GM18520 (cell line): Measurements from ENCODE around the gene ZCCHC14.

Experiments used
- ATAC-seq: cut with Tn5 transposase; IDR thresholded peaks from one replicate; pipeline ENCODE4 v1.9.1; 2021; ENCODE audit not compliant: unreplicated experiment

Gene ZCCHC14

DNA sequence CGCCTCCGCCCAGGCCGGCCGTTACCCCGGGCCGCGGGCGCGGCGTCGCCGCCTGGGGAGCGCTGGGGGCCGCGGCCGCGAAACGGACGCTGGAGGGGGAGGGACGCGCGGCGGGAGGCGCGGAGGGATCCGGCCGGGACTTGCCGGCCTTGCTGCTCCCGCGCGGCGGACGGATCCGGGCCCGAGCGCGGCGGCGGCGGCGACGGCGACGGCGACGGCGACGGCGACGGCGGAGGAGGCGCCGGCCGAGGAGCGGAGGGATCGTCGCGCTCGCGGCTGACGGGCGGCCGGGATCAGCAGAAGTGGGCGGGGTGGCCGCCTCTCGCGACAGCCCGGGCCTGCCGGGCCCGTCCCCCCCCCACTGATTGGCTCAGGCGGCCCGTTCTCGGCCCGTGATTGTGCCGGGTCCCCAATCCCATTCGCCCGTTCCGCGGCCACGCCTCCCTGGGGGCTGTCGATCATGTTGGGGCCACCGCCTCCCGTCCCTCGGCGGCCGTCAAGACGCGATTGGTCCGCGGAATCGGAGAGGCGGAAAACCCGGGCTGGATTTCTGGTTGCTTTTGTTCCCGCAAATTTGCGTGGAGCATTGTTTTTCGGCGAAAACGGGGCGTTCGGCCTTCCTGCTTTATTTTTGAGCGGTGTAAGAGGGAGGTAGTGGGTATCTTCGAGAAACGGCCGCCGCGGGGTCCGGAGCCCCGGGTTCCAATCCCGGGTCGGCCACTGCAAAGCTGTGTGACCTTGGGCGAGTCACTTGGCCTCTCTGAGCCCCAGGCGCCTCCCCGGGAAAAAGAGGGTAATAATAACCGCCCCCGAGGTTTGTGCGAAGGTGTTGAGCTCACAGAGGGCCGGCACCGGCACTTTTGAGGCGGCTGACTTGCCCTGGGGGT is at the start of gene ZCCHC14:
Gene ZCCHC14 (minus strand): TSS at position 304 of the 887 bp plus-strand sequence. CDS start 786 bp downstream, outside the sequence.
- ATAC-seq = peak; percentile 52

DNA sequence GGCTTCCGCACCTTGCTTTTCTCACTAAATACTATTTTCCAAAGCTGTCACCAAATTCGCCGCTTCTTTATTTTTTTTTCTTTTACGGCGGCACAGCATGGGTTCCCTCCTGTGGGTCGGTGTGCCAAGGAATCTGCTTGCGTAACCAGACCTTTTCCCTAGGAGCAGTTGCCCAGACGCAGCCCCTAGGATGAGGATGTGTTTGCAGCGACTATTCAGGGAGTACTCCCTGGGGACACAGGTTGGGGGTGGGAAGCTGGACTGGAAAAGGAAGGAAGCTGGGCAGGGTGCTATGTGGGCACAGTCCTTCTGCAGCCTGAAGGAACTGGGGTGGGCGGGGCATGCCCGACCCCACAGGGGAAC is 49.0 kb upstream of the ZCCHC14 start:
- ATAC-seq = no peak

DNA sequence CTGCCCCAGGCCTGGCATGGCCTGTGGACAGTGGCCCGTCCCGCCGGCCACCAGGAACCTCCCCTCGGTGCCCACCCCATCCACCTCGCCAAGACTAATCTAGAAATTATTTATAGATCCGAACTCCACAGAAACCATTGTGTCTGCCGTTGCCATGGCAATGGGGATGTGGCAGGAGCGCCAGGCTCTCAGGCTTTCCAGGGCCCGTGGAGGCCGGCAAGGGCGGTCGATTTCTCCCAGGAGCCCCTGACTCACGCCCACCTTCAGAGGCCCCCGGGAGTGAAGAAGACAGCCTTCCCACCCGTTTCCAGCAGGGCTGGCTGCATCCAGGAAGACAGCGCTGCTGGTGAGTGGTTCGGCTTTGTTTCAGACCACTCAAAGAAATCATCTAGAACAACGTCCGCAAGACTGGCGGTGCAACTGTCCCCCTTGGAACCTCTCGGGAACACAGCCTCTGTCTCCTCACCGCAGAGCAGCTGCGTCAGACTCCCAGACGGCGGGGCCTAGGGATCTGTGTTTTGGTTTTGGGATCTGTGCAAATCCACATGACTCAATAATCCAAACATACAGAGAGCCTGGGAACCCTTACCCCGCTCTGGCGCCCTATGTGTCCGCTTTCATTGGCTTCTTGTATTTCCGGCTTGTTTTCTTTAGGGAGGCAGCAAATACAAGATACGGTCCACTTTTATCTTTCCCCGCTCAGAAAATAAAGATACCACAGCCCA is 48.5 kb upstream of the ZCCHC14 start:
- no peak for ATAC-seq

DNA sequence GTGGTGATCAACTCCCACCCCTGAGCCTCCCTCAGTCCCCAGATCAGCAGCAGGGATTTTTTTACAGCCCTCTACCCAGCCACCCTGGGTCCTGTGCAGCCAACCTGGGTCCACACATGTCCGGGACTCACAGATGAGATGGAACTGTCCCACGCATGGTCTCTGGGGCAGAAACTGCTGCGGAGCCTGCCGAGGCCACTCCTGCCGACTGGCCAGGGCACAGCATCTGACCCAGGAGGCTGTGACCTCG is 48.0 kb upstream of the ZCCHC14 start:
- no peak for ATAC-seq

DNA sequence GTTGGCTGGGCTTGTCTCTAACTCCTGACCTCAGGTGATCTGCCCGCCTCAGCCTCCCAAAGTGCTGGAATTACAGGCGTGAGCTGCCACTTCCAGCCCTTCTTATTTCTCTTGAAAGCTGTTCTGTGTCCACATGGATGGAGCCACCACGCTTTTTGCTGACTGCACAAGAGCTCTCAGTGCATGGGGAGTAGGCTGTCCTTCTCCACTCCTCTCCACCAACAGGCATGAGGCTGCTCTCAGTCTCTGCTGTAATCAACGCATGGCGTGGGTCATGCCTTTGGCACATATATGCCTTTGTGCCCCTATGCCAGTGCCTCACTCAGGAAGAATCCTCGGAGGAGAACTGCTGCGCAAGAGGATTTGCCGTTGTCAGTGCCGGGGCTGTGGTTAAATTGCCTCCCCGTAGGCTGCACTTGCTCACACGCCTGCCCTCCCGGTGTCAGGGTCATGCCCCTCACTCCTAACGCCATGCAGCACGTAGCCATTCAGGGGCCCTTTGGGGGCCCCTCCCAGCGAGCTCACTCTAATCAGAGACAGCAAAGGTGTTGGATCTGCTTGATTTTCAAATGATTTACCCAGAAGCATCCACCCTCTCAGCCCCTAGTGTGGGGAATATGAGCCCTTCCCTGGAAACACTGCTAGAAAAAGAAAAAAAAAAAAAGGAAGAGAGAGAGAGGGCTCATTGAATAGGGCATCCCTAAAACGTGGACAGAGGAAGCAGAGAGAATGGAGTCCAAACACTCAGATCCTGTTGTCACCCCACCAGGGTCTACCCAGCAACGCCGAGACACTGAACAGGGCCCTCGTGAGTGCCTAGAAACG is 47.5 kb upstream of the ZCCHC14 start:
- ATAC-seq = no peak

DNA sequence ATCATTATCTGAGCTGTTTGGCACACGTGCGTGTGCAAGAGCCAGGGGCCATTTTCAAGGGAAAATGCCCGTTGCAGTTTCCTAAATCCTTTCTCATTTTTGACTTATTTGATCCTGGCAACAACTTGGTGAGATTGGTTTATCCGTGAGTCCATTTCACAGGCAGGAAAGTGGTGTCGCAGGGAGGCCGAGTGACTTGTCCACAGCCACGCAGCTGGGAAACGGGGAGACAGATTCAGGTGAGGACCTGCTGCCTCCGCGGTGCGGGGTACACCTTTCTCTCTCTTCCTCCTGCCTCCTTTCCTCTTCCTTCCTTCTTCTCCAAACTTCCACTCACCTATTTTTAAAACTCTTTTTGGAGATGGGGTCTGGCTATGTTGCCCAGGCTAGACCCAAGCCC is 46.3 kb upstream of the ZCCHC14 start:
- ATAC-seq = no peak

DNA sequence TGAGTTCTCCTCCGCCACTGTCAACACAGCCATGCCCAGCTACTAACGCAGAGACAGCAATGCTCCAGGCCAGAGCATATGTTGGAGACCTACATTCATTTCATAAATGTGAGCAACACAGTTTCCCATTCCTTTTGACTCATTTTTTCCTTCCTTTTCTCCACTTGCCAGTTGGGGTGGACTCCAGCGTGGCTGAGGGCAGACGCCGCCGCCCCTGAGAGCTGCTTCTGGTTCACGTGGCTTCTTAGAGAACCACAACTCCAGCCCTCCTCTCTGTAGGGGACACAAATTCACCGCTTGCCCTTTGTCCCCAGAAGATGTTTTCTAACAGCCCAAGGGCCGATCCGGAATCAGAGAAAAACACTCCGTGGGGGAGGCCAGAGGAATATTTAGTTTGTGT is 45.8 kb upstream of the ZCCHC14 start:
- ATAC-seq = no peak

DNA sequence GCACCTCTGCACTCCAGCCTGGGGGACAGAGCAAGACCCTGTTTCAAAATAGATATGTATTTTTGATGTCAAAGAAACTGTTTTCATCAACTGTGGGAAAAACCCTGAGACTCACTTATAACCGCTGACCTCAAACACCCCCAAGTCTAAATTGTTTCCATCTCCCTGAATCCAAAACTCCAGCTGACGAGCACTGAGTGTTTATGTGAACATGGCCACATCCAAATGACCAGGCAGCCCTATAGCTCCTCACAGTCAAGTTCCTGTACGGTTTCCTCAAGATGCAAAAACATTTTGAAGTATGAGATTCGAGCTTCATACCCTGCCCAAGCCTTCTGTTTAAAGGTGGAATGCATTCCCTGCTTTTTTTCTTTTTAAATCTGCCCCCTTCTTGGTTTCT is 45.3 kb upstream of the ZCCHC14 start:
- ATAC-seq = no peak

DNA sequence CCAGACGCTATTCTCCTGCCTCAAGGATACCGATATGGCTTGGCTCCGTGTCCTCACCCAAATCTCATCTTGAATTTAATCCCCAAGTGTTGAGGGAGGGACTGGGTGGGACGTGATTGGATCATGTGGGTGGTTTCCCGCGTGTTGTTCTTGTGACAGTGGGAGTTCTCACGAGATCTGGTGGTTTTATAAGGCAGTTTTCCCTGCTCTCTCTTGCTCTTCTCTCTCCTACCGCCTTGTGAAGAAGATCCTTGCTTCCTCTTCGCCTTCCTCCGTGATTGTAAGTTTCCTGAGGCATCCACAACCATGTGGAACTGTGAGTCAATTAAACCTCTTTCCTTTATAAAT is 43.9 kb upstream of the ZCCHC14 start:
- no peak for ATAC-seq

DNA sequence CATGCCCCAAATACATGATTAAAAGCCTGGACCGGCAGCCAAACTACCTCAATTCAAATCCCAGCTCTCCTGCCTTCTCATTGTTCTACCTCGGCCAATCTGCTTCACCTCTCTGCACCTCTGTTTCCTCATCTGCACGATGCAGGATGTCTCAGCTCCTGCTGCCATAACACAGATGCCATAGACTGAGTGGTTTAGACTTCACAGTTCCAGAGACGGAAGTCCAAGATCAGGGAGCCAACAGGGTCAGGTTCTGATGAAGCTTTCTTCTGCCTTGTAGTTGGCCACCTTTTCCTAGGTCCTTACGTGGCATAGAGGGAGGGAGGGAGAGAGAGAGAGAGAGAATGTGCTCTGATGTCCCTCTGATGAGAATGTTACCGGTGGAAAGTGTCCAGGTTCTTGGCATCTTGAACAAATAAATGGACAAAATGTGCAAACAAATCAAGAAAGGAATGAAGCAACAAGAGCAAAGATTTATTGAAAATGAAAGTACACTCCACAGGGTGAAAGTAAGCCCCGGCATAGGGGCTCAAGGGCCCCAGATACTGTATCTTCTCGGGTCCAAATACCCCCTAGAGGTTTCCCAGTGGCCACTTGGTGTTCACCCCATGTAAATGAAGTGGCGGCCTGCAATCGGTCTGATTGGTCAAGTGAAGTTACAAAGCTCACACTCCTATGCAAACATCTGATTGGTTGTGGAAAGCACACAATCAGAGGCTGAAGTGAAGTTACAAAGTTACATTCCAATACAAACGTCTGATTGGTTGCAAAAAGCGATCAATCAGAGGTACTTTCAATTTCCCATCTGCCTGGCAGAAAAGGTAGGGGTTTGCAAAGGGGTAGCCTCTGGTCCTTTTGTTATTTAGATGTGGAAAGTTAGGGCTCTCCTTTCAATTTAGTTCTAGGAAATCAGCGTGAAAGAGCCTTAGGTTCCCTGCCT is 43.3 kb upstream of the ZCCHC14 start:
- no peak for ATAC-seq

DNA sequence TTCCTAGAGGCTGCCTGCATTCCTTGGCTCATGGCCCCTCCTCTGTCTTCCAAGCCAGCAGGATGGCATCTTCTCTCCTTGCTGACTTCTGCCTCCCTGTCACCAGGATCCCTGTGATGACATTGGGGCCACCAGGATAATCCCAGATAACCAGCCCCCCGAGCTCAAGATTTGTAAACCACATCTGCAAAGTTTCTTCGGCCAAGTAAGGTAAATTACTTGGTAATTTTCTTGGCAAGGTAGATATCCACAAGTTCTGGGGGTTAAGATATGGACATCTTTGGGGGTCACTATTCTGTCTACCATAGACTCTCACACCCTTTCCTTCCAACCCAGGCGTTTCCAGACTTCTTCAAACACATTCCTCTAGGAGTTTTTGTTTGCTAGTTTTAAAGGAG is 42.6 kb upstream of the ZCCHC14 start:
- no peak for ATAC-seq

DNA sequence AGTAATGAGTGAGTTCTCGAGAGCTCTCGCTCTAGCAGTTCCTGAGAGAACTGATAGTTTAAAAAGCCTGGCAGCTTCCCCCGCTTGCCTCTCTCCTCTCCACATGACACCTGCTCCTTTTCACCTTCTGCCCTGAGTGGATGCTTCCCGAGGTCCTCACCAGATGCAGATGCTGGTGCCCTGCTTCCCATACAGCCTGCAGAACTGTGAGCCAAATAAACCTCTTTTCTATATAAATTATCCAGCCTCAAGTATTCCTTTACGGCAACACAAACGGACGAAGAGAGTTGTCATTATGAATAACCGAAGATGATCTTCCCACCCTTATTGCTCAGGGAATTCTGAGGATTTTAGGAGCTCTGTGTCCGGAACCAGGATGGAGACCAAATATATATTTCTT is 41.9 kb upstream of the ZCCHC14 start:
- no peak for ATAC-seq

DNA sequence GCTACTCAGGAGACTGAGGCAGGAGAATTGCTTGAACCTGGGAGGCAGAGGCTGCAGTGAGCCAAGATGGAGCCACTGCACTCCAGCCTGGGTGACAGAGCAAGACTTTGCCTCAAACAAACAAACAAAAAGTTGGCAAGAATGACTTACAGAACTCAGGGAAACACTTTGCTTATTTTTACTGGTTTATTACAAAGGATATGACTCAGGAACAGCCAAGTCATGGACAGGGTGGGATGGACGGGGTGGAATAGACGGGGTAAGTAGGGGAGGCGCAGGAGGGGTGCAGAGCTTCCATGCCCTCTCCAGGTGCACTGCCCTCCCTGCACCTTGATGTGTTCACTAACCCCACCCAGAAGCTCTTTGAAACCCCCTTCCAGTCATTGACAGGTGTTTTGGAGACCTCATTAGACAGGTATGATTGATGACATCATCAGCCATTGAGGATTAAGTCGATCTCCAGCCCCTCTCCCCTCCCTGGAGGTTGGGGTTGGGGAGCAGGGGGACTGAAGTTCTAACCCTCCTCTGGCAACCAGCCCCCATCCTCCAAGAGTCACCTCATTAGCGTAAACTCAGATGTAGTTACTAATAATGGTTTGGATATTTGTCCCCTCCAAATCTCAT is 41.3 kb upstream of the ZCCHC14 start:
- no peak for ATAC-seq

DNA sequence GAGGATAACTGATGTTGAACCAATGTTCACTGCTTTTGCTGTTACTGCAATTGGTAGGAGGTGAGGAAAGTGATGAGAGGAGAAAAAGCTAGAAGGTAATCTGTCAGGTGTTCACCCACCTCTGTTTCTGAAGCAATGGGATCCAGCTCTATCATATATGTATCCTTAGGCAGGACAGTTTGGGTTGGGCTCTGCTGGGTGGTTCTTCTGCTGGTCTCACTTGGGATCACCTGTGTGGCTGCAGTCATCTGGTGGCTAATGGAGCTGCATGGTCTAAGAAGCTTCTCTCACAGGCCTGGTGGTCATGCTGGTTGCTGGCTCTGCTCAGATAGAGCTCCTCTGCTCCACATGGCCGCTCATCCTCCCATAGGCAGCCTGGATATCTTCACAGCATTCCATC is 40.2 kb upstream of the ZCCHC14 start:
- ATAC-seq = no peak

DNA sequence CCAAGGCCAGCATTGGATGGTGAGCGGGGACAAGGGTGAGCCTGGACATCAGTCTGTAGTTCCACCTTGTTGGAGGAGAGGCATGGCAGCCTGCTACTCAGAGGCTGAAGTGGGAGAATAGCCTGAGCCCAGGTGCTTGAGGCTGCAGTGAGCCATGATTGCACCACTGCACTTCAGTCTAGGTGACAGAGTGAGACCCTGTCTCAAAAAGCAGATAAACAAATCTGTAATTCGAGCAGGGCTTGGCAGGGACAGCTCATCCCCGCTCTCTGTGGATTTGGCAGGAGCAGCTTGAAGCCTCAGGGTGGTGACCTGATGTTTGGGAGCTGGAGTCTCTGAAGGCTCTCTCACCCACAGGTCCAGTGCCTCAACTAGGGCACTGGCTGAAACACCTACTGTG is 38.6 kb upstream of the ZCCHC14 start:
- ATAC-seq = no peak

DNA sequence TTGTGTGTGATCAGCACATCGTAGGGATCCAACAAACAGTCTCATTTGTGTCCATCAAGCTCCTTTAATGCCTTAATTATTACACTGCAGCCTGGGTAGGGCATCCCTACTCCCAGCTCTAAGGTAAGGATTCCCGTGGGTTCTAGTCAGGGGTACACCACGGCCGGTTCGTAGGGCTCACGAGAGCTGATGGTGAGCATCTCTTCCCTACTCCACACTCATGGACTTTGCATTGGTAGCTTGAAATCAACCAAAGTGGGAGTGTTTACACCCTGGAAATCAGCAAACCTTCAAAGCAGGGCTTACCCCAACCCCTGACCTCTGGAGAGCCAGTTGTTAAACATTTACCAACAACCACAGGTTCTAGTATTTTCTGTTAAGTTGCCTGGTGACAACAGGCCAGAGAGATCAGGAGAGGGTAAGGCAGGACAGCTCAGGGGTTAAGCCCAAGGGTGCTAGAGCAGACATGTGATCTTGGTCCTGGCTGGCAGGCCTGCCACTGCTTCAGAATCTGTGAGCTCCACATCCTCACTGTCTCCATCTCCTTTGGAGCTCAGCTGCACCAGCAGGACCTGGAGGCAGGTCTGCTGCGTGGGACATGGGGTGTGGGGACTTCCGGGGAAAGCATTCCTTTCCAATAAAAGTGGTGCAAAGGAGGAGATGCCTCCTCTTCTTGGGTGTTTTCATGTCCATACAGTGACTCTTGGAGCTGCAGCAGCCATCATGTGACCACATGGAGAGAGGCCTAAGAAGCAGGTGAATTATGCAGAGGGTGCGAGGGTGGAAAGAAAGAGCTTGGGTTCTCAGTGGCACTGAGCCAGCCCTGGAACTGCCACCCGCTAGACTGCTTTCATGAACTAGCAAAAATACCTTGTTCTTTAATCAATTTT is 36.1 kb upstream of the ZCCHC14 start:
- ATAC-seq = no peak

DNA sequence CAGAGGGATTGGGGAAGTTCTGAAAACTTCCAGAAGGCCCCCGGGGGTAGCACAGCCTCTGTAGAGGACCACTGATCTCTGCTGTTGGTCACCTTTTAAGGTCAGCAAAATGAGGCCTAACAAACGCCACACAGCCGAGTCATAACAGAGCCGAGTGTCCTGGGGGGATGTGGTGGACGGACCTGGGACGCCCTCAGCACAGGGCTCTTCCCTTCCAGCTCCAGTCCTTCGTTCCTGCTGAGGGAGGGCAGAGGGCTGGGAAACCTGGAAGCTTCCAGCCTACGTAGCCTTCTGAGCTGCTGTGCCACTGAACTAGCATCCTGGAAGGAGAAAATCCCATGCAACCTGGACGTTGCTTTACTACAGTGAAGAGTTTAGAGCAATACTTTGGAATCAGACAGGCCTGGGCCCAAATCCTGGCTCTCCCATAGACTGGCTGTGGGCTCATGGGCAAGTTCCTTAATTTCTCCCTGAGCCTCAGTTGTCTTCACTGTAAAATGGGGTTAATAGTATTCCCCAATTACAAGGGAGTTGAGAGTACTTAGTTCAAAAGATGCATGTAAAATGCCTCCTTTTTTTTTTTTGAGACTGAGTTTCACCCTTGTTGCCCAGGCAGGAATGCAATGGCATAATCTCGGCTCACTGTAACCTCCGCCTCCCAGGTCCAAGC is 34.4 kb upstream of the ZCCHC14 start:
- ATAC-seq = no peak

DNA sequence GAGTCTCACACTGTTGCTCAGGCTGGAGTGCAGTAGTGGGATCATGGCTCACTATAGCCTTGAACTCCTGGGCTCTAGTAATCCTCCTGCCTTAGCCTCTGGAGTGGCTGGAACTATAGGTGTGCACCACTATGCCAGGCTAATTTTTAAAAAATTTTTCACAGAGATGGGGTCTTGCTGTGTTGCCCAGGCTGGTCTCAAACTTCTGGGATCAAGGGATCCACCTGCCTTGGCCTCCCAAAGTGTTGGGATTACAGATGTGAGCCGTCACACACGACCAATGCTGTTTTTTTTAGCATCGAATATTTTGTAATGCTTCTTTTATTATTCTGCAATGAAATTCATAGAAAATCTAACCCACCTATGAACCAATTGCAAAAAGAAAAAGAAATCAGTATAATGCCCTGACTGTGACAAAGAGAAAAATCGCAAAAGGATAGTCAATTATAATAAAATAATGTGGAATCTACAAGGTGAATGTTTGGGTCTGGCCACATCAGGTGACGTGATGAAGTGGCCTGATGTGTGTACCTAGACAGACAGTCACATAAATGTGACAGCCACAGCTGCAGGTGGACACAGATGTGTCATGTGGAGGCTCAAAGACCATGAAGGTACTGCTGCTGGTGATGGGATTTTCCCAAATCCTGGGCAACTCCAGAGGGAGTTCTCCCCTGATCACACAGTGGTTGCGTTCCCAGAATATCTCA is 33.6 kb upstream of the ZCCHC14 start:
- no peak for ATAC-seq
